SIG-M5 treated with dmso at 0.1 percent for 504 hours (cell line): ENCODE measurements around the gene ZRANB2.
A peak's percentile ranks its signal among the peaks of the same experiment; 100 is the strongest.

ENCODE experiments used
- DNase-seq: peaks from one replicate; lab custom pipeline; 2025; ENCODE audit not compliant: unreplicated experiment; lab: John Stamatoyannopoulos, UW

ZRANB2 gene, protein sequence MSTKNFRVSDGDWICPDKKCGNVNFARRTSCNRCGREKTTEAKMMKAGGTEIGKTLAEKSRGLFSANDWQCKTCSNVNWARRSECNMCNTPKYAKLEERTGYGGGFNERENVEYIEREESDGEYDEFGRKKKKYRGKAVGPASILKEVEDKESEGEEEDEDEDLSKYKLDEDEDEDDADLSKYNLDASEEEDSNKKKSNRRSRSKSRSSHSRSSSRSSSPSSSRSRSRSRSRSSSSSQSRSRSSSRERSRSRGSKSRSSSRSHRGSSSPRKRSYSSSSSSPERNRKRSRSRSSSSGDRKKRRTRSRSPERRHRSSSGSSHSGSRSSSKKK

GRCh38 chr1:71080739-71081696 is at the start of gene ZRANB2:
Gene ZRANB2, minus strand, starts transcription at chr1:71081035. Its CDS starts 40 bp downstream, at chr1:71080995.
- DNase-seq: peak; percentile 96

GRCh38 chr1:71128060-71128459 is 47.2 kb upstream of the ZRANB2 start:
- DNase-seq: no peak

DNA sequence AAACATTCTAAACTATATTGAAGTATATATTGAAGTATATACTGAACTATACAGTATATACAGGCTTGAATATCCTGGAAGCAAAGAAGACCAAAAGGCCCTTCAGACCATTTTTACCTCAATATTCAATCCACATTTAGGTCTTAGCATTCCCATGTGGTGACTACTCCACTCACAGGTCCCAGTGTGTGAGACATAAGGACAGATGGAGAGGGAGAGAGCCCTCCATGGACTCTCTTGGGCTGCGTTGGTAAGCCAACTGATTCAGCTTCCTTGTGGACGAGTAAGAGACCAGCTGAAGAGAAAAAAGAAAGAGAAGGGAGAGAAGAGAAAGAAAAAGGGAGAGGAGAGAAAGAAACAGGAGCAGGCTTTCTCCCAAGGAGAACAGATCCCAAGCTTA is 37.3 kb upstream of the ZRANB2 start:
- DNase-seq: no peak

DNA sequence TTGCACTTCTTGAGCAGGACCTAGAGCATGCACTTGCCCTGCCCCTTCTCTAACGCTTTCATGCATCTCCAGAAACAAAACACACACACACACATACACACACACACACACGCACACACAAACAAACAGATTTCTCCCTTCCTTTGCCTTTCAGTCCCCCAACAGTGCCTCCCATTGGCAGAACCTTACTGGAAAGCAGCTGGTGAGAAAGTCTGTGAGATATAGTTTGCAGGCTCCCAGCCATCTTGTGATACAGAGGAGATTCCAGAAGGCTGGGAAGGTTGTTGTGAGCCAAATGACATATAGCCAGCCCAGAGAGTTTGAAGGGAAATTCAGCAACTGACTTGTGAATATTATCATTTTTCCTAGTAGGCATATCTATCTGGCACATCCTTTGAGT is 35.9 kb upstream of the ZRANB2 start:
- no peak for DNase-seq

DNA sequence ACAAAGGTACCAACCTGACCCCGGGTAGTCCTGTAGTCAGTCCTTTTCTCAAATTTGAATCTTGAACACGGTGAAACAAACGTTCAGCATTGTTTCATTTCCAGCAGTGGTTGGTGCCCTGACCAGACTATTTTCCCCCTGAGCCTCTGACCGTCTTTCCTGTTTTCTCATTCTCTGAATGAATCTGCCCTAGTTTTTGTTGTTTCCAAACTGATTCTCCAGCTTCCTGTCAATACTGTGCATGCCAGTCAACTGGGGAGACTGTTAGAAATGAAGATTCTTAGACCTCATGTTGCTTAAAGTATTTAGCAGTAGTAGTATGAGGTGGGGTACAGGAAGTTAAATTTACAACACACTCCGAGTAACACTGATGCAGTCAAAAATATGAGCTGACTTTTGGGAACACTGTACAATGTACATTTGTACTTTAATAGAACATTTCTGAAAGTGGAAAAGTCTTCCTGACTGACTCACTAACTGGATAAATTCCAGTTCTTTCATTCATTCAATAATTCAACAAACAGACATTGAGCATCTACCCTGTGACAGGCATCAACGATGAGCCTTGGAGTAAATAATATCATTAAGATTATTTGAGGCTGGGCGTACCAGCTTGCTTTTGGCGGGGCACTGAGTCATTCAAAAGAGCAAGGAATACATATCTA is 26.0 kb upstream of the ZRANB2 start:
- DNase-seq: no peak

- DNase-seq: no peak
Measured at GRCh38 chr1:71104417-71104816, 23.6 kb upstream of the ZRANB2 start.

DNA sequence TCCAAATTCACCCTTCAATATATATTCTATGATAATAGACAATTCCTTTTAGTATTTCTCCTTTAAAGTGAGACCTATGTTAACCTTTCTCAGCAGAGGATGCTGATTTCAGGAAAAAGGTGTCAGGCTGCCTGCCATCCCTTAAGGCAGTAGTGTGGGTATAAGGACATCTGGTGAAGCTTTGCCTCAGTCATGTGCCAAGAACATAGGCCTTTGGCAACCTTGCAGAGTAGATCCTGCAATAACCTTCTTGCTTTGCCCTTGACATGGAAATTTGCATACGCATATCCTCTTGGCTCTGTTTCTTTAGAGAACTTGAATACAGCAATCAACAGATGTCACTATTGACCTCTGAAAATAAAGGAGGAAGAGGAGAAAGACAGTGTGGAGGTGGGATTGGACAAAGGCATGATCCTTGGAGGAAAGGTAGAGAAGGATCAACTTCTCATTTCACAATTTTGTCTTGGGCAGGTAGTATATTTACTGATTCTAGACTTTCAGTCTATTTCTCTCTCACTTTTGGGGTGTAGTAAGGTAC is 21.1 kb upstream of the ZRANB2 start:
- no peak for DNase-seq

DNA sequence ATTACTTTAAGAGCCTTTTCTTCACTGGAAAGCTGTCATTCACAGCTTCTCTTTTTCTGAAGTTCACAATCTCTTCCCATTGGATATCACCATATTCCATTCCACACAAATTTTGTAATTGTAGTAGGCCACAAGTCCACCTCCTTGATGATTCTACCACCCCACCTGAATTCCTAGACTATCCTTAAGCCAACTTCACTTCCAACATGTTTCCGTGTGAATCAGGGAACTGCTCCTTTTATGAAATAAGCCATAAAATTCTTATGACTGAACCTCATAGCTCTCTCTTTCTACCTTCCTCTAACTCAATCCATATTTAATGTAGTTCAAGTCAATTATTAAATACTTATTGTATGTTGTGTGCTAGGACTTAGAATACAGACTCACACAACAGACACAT is 16.6 kb upstream of the ZRANB2 start:
- DNase-seq: no peak

DNA sequence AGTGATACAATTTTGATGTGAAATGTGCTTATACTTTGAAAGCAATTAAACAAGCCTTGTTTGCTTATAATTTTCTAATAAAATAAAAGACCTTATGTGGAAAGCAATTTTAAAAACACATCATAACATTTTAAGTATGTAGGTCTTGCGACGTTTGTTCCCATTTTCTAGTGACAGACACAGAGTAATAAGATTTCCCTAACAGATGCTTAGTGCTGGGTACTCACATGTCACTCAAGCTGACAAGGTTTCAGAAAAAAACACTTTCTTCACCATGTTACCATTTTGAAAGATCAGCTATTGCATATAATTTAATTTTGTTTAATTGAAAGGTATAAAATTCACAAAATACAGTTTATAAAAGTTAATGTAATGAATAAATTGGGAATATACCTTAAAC is 14.1 kb upstream of the ZRANB2 start:
- DNase-seq: no peak

- peak; percentile 7 for DNase-seq
Measured at GRCh38 chr1:71093938-71094337, 13.1 kb upstream of the ZRANB2 start.

DNA sequence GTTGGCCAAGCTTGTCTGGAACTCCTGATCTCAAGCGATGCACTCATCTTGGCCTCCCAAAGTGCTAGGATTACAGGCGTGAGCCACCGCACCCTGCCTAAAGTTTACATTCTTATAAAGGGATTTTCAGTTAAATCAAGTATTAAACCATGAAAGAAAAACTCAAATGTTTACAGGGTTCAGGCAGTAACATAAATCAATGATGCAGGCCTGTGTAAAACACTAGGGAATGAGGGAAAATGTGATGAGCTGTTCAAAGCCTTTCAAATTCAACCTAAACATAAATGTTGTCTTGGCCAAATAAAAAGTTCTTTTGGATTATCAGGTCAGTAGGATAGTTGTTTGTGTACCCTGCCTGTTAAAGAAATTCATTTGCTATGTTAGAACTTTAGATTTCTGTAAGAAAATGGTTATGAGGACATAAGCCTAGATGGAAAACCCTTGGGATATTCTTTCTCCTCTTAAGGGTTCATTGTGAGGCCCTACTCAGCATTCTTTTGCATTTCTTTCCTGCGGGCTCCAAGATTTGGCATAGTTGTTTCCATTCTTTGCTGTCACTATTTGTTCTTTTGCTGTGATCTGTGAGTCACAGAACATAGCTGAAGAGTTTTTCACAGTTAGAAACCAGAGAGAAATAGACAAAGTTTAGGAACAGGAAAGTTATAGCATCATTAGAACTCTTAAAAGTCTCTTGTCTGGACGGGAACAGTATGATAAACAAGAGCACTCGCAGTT is 8.9 kb upstream of the ZRANB2 start:
- DNase-seq: no peak

GRCh38 chr1:71088645-71089287 is 7.9 kb upstream of the ZRANB2 start:
- no peak for DNase-seq

DNA sequence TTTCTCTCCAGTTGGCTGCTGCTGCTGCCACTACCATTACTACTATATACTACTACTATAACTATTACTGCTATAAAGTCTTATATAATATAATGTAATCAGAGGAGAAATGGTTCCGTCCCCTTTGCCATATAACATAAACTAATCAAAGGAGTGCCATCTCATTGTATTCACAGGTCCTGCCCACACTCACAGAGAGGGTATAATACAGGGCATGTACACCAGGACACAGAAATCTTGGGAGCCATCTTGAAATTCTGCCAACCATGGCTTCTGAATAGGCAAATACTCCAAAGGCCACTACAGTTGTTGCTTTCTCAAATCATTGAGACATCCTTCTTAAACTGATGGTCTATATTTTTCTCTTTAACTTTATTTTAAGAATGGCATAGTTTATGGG is 6.9 kb upstream of the ZRANB2 start:
- no peak for DNase-seq

GRCh38 chr1:71087060-71087459 is 6.2 kb upstream of the ZRANB2 start:
- DNase-seq: no peak

DNA sequence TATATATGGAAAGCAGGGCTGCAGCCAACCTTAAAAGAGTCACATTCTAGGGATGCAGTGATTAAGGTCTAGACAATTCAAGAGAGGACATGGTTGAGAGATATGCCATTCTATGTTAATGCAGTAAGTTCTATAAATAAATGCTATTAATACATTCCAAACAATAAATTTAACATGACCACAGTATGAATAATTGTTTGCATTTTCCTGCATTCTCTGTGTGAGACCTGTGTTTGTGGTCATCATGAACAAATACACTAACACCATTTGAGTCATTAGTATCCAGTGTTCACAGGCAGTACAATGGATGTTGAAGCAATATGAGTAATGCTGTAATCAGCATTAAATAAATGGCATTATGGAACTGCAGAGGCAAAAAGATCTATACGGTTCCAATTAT is 5.5 kb upstream of the ZRANB2 start:
- no peak for DNase-seq

- no peak for DNase-seq
Measured at GRCh38 chr1:71083271-71083670, 2.4 kb upstream of the ZRANB2 start.

- DNase-seq: no peak
Measured at GRCh38 chr1:71081697-71082080, 854 bp upstream of the ZRANB2 start.

DNA sequence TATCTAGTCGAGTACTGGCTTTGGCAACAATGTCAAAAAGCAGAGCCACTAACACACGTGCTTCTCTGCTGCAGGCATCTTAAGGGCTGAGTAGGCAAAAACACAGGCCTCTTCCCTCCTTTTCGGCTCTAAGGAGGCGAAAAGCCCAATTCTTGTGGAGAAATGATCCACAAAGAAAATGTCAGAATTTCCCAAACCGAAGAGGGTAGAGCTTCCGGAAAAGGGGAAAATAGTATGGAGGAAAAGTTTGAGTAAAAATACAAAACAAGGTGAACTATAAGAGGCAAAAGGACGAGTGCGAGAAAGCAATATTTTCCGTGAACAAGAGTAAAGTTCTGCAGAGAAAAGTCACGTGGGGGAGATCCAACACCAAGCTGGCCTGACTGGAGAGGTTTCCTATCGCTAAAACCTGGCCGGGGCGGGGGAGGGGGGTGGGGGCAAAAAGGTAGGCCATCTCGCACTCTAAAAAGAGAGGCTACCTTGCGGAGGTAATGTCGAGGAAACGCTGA is 551 bp downstream of the ZRANB2 start:
- DNase-seq: peak; percentile 32

DNA sequence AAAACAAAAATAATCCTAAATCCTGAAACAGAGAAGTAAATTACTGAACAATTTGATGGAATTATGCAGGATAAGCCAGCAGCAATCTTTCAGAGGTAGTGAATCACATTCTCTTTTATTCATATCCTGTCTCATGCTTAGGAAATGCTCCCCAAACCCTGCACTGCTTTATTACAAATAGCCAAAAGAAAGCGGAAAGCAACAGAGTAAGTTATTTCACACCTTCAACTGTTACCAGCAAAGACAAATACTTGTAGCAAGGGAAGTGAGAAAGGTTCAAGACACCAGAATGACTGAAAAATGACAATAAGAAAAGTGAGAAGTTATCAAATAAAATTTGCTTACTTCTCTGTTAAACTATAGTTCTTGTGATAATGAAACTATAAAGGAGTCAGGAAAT is 6.2 kb downstream of the ZRANB2 start:
- DNase-seq: no peak

DNA sequence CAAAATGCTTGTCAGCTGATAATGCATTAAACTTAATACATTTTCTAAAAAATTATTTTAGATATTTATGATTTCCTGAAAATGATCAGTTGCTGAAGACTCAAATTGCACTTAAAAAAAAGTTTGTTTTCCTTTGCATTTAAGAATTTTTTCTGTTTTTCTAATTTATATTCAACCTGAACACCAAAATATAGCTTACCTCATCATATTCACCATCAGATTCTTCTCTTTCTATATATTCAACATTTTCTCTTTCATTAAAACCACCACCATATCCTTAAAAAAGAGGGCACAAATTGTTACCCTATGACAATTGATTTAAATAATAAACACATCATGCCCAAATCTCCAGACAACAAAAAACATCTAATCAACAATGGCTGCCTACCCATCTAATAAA is 8.6 kb downstream of the ZRANB2 start:
- no peak for DNase-seq
